Measurements from ENCODE around the gene SLC51A.
"Not testable (repeated sequence)": the region's sequence is repeated elsewhere in the genome, so short reads cannot be mapped to it uniquely, and the experiment has no call there.

The SLC51A gene

DNA sequence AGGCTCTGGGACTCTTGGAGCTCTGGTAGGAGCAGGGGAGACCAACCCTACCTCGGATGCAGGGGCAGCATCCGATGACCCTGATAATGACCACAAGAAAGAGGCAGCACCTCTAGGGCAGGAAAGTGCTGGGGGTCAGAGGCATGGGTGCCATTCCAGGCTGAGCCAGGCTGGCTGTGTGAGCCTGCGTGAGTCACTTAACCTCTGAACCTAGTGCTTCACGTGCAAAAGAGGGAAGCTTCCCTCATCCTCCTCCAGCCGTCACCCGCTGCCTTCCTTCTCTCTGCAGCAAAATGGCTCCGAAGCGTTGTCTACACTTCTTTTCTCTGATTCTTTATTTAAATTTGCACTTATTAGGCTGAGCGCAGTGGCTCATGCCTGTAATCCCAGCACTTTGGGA lies 40.6 kb upstream of the SLC51A start:
- no peak overlapping the region for H3K4me3 ChIP-seq (ENCODE audit: low read length)
- no peak for TF ChIP-seq CTCF (conservative IDR thresholded peaks at IDR 0.05; ENCODE audit: low read length)
- DNase-seq (ENCODE audit: low read depth) = no peak

DNA sequence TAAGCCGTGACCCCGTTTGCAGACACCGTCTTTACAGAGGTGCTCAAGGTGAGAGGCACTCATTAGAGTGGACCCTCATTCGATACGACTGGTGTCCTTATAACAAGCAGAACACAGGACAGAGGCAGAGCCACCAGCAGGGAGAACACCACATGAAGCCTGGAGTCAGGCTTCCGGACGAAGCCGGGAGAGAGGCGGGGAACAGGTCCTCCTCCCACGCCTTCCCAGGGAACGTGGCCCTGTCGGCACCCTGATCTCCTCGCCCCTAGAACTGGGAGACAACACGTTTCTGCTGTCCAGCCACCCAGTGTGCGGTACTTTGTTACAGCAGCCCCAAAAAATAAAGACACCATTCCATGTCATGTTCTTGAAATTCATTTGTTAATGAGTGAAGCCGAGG lies 38.8 kb upstream of the SLC51A start:
- no peak for TF ChIP-seq CTCF (conservative IDR thresholded peaks at IDR 0.05; ENCODE audit: low read length)
- DNase-seq (ENCODE audit: low read depth) = no peak

DNA sequence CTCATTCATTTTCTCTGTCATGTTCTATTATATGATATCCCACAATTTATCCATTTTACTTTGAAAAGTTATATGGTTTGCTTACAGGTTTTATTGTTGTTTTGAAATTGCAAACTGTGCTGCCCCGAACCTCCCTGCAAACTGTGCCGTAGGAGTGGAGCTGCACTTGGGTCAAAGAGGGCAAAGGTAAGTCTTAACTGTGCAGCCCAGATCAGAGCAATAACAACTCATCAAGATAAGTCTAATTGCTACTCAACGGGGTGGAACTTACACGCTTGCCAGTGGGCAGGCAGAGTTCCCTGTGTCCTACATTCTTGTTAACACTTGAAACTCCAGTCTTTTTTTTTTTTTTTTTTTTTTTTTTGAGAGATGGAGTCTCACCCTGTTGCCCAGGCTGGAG lies 38.4 kb upstream of the SLC51A start:
- no peak for TF ChIP-seq CTCF (conservative IDR thresholded peaks at IDR 0.05; ENCODE audit: low read length)
- DNase-seq (ENCODE audit: low read depth) = no peak
- no peak overlapping the region for H3K4me3 ChIP-seq (ENCODE audit: low read length)

More for the DNA sequence above, 38.8 kb upstream of the SLC51A start:
- H3K4me3 ChIP-seq (ENCODE audit: low read length) = no peak overlapping the region

- DNase-seq (ENCODE audit: low read depth) = no peak
- TF ChIP-seq CTCF (conservative IDR thresholded peaks at IDR 0.05; ENCODE audit: low read length) = no peak
- H3K4me3 ChIP-seq (ENCODE audit: low read length) = no peak overlapping the region
These were observed 37.3 kb upstream of the SLC51A start for GRCh38 chr3:196178993-196179379.

- peak; percentile 49 for DNase-seq (ENCODE audit: low read depth)
- no peak overlapping the region for H3K4me3 ChIP-seq (ENCODE audit: low read length)
- TF ChIP-seq CTCF (conservative IDR thresholded peaks at IDR 0.05; ENCODE audit: low read length) = no peak
These were observed 36.7 kb upstream of the SLC51A start for GRCh38 chr3:196179380-196180308.

- TF ChIP-seq CTCF (conservative IDR thresholded peaks at IDR 0.05; ENCODE audit: low read length) = no peak
- H3K4me3 ChIP-seq (ENCODE audit: low read length) = no peak overlapping the region
- DNase-seq (ENCODE audit: low read depth) = no peak
These were observed 36.0 kb upstream of the SLC51A start for GRCh38 chr3:196180346-196180745.

- no peak for TF ChIP-seq CTCF (conservative IDR thresholded peaks at IDR 0.05; ENCODE audit: low read length)
- no peak for DNase-seq (ENCODE audit: low read depth)
- H3K4me3 ChIP-seq (ENCODE audit: low read length) = no peak overlapping the region
These were observed 35.2 kb upstream of the SLC51A start for GRCh38 chr3:196181127-196181546.

- not testable (repeated sequence) for H3K4me3 ChIP-seq (ENCODE audit: low read length); DNase-seq (ENCODE audit: low read depth)
These were observed 32.2 kb upstream of the SLC51A start for GRCh38 chr3:196184169-196184432.

Data from AG10803 (cell line).